Activated CD4-positive, alpha-beta T cell treated with anti-CD3 and anti-CD28 coated beads, Interleukin-2, Interleukin-4, amounts not matched to agents 100 ng/mL and 50 ng/mL, durations not matched to agents 16 hours and 8 hours (primary cell): Measurements from ENCODE around the gene BANP.
"Not testable (repeated sequence)": the region's sequence is repeated elsewhere in the genome, so short reads cannot be mapped to it uniquely, and the experiment has no call there.

Experiments
- DNase-seq: peaks from one replicate; pipeline ENCODE4 v3.0.0-alpha.2; 2020; ENCODE audit warnings: low spot score

The BANP gene

DNA sequence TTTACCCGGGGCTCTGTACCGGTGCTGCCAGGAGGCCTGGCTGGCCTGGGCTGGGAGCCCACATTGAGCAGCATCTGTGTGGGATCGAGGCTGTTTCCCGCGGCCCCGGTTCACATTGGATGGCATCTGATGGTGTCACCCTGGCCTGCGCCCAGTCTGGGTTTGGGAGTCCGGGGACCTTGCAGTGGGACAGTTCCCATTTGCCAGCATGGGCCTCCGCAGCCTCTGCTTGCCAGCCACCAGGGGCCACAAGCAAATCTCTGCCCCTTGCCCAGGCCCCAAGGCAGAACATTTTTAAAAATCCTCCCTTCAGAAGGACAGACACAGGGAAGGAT is 64.5 kb downstream of the BANP start:
- DNase-seq: no peak

DNA sequence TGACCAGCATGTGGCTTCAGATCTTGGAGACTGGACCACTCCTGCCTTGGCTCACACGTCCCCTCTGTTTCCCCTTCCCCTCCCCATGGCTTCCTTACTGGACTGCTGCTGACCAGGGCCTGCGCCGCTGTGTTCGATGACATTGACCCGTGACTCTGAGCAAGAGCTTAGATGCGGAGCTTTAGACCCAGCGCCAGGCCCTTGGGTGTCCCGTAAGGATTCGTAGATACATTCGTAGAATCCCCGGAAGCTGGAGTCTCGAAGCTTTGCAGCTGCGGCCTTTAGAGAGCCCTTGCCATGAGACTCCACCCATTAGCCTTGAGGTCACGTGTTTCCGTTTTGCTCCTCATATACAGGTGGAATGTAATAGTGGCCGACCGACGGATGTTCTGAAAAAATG is 65.2 kb downstream of the BANP start:
- DNase-seq: not testable (repeated sequence)

DNA sequence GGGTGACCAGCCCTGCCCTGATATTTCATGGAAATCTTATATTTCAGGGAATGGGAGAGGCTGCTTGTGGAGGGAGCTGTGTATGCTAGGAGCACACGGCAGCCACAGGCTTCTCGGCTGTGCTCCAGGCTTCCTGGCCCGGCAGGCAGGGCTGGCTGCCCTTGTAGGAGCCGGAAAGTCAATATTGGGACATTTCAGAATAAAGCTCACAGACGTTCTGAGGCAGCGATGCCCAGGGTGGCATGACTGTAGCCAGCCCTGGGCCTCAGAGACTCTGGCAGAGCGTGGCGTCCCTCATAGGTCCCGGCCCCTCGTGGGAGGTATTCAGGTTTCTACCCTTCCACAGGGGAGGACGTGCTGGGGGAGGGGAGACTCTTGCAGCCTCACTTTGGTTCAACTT is 65.7 kb downstream of the BANP start:
- no peak for DNase-seq

DNA sequence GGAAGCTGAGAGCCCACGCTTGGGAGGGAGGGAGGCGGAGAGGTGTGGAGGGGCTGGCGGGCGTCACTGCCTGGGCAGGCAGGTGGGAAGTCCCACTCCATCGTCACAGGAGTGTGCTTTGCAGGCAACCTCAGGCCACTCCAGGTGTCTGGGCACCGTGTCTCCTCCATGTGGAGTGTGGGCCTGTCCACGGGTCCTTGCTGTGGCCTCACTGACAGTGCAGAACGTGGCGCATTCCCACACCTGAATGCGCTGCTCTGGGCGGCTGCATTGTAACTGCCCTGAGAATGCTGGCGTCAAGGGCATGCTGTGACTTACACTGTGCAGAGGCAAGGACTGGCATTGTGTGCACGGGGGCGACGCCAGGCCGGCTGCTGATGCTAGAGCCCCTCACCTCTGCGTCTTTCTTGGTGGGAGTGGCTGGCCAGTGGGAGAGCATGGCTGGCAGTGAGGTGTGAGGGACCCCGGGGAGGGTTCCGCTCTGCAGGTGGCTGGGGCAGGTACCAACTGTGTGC is 66.4 kb downstream of the BANP start:
- DNase-seq: no peak

DNA sequence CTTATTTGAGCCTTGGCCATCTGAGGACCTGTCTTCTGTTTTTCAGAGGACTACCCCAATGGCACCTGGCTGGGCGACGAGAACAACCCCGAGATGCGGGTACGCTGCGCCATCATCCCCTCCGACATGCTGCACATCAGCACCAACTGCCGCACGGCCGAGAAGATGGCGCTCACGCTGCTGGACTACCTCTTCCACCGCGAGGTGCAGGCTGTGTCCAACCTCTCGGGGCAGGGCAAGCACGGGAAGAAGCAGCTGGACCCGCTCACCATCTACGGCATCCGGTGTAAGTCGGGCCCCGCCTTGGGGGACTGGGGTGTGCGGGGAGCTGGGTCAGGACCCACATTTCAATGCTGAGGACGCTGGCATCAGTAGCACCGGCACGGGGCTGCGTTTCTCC is 67.1 kb downstream of the BANP start:
- DNase-seq: not testable (repeated sequence)

DNA sequence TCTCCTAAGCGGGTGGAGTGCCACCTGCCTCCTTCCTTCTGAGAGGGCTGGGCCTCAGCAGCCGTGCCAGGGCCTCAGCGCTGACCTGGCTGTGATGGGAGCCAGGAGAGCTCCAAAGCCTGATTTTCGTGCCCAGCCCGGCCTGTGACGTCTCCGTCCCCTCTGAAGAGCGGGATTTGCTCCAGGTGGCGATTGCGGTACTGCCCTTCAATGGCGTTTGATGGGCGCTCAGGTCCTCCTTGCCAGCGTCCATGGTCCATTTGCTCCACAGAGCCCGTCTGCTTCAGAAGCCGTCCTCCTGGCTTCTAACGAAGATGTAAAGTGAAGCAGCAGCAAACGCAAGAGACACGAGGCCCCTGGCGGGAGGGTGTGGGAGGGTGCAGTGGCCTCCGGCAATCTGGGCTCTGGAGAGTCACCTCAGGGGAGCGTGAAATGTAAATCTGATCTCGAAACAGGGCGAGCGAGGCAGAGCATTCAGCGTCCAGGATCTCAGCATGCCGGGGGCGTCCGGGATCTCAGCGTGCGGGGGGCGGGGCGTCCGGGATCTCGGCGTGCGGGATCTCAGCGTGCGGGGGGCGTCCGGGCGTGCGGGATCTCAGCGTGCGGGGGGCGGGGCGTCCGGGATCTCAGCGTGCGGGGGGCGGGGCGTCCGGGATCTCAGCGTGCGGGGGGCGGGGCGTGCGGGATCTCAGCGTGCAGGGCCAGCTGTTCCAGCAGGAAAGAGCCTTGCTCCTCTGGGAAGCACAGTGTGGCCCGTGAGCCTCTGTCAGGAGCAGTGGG is 68.0 kb downstream of the BANP start:
- not testable (repeated sequence) for DNase-seq

DNA sequence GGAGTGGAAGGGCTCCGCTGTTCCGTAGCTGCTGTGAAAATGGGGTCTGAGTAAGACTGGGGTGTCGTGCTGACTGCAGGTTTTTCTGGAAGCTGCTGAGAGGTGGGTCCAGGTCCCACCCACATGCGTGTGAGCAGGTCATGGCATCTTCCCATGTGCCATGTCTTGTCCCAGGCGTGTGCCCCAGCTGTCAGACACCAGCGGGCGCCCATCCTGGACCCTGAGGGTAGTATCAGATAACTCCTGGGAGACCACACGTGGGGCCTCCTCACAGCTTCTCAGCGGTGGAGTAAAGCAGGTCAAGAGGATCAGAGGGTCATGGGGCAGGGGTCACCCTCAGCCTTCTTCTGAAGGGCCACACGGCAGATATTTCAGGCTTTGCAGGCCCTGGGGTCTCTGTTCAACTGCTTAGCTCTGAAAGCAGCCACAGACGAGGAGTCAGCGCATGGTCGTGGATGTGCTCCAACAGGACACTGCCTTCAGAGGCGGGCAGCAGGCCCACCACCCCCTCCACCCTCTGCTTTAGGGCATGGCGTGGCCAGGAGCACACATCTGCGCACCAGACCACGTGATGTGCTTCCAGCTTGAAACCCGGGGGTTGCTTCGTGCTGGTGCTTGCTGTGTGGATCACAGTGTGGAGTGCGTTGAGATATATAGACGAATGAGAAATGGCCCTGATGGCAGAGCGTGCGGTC is 68.7 kb downstream of the BANP start:
- DNase-seq: no peak

DNA sequence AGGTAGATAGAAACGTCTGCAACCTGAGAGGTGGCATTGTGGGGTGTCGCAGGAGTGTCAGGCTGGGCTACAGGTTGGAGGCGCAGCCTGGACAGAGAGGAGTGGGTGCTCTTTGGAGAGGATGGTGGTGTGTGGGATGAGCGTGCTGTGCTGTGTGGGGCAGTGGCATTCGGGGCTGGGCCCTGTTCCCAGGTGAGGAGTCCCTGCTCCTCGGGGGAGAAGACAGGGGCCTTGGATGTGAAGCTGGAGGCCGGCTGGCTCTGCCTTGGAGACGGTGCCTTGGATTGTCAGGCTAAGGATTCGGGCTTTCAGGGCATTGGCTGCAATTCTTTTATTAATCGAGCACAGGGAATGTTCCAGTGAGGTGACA is 69.3 kb downstream of the BANP start:
- no peak for DNase-seq

DNA sequence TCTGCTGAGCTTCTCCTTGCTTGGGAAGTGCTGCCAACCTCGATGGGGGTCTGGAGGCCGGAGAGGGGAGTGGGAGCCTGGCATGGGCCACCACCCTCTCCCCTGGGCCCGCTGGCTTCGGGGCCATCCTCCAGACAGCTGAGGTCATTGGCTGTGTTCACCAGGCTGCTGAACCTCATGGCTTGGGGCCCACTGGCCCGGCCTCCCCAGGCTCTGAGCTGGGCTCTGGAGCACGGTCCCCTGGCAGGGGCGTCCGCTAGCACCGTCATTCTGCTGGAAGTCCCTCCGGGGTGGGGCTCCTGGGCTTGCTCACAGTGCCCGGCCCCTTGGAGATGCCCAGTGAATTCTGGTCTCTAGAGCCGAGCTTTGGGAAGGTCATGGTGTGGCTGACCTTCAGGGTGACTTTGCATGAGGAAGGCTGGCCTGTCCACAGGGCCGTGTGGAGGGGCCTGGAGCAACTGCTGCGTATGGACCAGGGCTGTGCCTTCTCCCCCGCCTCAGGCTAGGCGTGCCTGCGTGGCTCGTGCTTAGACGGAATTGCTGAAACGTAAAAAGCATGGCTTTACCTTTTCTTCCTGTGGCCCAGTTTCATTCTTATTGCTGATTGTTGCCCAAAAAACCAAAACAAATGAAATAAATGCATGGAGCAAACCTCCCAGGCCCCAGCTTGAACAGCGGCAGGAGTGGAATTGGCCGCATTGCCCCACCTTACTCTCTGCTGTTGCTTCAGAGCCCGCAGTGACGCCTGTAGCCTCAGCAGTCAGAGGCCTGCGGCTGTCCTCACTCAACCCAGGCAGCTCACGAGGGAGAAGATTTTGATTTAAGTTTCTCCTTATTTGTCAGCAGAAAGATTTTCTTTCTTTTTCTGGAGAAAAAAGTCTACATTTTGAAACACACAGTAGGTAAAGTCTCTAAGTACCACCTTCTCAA is 70.1 kb downstream of the BANP start:
- DNase-seq: not testable (repeated sequence)

DNA sequence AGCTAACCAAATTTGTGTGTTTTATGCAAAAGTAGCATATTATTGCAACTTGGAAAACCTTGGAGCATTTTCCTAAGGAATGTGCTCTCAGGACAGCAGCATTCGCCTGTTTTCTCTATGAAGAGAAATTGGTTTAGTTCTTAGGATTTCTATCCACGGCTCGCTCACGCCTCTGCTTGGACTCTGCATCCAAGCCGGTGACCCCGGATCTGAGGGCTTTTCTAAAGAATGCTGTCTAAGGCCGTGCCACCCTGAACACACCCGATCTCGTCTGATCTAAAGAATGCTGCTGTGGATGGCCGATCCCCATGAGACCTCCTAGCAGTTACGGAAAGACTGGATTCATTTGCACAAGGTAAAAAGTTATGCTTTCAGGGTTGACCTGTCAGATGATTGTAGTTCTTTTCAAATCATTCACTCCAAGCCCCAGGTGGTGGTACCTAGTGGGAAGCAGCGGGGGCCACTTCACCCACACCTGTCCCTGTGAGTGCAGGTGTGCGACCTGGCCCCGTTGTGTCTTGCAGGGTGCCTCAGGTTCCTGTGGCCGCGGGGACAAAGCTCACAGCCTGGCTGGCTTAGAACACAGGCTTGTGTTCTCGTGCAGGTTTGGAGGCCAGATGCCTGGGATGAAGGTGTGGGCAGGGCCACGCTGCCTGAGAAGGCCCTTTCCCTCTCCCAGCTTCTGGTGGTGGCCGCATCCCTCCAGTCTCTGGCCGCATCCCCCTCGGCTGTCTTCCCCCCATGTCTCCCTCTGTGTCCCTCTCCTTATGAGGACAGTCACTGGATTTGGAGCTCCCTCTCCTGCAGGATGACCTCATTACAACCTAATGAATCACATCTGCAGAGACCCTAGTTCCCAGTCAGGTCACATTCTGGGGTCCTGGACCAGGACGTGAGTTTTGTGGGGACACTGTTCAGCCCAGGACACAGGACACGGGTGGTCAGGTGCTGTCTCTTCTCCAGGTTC is 71.1 kb downstream of the BANP start:
- no peak for DNase-seq

DNA sequence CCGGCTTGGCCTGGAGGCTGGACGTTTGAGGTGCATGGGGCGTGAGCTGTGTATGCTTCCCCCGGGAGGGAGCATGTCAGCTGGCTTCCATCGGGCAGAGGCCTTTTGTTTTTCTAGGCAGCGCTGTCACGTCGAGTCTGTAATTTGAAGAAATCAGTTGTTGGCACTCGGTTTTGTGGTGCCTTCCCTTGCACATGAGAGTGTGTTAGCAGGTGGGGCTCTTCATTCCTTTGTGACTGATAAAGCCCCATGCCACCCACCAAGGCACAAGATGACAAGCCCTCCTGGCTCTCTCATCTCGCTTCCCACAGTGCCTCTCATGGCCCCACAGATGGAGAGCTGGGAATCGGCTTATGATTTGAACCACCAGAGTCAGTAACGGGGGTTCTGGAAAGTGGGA is 72.1 kb downstream of the BANP start:
- DNase-seq: no peak

DNA sequence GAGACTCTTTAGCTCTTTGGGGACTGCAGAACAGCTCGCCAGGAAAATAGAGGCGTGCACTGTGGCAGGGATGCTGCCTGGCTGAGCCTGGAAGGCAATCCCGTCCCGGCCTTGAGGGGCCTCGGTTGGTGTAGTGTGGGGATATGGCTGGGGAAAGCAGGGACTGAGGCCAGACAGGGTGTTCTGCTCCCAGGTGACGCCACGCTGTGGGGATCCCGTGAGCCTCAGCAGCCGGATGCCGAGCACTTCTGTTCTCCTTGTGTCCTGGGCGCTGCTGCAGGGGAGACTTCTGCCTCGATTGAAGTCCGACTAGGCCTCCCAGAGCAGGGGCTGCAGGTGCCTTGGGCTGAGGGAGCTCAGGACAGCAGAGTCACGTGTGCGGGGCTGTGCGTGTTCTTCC is 72.6 kb downstream of the BANP start:
- no peak for DNase-seq

DNA sequence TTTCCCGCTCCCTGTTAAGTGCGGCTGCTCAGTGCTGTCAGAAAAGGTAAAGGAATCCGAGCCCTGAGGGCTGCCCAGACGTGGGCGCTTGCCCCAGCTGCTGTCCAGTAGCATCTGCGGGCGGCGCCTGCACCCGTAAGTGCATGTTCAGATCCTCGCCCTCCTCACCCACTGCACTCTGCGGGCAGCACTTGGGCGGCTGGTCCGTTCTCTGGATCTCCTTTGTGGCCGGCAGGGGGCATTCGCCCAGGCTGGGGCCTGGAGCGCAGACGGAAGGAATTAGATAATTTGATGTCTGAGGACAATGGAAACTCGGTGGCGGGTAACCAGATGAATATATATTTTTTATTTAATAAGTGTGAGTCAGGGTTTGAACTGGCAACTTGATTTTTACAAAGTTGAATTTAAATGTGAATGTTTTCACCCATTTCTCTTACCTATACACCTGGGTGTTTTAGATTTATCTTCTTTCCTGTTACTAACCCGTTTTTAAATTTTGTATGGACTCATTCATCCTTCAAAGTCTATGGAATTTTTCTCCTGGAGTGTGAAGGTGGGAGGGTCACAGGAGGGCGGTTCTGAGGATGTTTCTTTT is 73.4 kb downstream of the BANP start:
- DNase-seq: not testable (repeated sequence)

DNA sequence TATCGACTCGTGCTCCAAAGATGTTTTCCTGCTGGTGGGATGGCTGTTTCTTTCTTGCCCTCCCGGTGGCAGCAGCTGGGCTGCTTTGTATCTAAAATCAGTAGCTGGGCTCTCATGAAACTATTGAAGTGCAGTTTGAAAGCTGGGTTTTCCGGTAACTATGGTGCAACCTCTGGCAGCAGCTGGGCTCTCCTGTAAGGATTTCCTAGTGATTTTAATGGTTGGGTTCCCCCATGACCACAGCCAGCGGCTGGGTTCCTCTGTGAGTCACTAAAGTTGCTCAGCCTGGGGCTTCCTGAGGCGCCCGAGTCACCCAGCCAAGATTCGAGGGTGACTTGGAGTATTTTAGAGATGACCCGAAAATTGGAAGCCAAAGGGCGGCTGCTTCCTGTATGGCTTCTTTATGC is 73.9 kb downstream of the BANP start:
- DNase-seq: peak; percentile 13

DNA sequence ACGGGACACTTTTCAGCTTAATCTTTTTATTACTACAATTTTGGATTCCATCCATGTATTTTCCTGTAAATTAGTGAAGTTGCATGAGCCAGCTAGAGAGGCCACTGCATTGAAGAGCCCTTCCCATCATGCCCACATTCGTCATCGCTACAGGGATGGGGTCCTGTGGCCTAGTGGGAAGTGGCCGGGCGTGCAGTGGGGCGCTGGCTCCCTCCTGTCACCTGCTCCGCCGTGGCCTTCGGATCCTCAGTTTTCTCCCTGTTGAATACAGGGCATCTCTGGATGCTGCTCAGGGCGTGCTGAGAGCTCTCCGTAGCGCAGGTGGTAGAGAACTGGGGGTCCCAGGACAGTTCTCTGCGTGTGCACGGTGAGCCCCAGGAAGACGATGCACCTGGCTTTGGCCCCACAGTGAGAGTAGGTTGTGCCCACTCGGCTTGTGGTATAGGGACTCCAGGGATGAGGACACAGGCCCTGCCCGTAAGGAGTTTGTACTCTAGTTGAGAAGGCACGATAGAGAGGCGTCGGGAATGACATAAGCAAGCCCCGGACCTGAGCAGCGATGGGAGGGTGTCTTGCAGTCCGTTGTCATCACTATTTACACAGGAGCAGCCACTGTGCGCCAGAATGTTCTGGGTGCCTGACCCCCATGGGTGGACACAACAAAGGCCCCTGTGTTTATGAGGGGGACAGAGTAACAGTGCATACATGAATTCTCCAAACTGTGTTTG is 74.8 kb downstream of the BANP start:
- not testable (repeated sequence) for DNase-seq

DNA sequence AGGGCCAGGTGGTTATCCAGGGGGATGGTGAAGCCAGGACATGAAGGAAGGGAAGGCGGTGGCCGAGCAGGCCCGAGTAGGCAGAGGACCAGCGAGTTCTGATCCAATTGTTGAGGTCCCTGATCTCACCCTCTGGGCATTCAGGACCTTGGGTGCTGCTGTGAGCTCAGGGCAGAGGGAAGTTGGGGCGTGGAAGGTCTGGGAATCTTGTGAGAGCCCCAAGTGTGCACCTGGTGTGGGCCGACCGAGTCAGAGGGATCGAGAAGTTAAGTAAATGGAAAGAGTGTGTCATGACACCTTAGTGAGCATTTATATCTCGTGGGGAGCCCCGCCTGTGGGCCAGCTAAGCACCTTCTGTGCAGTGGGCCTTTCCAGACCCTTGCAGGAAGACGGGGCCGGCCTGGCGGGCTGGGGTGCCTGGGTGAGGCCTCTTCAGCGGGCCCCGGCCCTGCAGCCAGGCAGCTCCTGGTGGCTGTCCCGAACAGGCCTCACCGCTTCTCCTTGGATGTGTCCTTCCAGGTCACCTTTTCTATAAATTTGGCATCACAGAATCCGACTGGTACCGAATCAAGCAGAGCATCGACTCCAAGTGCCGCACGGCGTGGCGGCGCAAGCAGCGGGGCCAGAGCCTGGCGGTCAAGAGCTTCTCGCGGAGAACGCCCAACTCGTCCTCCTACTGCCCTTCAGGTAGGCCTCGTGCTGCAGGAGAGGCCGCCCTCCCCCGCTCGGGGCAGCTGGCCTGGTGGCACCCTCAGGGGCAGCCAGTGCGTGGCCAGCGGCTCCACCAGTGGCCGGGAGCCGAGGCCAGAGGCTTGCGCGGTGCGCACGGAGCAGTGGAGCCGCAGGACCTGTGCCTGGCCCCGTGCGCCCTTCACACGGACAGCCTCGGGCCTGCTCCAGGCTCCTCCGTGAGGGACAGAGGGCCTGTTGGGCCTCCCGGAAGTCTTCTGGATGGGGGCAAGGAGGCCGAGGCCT is 76.0 kb downstream of the BANP start:
- no peak for DNase-seq

DNA sequence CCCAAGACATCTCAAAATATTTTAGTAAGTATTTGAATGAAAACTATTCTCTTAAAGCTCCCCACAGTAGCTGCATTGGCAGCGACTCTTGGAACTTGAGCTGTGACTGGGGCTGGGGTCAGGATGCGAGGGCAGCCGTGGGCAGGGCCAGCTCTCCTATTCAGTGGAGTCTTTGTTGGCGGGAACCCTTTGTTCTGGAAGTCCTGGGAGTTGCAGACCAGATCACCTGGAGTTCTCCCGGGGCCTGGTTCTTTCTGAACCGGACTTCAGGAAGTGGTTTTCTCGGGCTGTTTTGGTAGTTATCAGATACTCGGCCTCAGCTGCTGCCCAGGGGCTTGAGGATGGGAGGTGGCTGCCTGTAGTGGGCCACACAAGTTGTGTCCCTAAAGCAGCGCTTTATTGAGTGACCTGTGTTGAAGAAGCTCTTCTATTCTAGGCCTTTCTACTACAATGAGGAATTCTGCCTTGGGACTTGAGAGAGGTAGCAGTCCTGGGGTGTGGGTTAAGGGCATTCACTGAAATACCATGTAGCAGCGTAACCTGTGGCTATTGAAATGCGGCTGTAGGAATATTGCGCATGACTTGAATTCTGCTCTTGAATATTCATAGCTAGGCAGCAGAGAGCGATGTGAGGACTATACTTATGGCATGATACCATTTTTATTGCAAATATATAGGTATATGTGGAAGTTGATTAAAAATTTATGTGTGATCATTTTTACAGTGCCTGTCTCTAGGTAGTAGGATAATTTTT is 77.1 kb downstream of the BANP start:
- not testable (repeated sequence) for DNase-seq

DNA sequence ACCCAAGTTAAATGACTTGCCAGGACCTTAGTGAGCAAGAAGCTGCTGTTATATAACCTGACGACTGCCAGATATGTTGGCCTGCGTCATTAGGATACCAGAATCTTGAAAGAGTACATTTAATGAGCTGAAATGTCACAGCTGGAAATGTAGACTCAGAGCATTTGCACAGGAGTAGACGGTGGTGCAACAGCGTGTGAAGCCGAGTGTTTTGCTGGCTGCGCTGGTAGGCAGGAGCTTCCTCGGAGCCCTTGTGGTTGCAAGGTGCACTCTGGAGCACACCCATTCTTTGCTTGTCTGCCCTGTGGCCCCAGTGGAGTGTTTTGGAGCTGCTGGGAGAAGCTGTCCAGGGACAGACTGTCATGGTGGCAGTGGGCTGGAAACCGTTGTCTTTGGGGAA is 79.3 kb downstream of the BANP start:
- DNase-seq: no peak
